ENCODE measurements around the gene INHBB. TPM values are rescaled to one million over a fixed set of nuclear protein-coding genes. Genes with fewer than 3 reads are reported as not detected.
"Not testable (repeated sequence)": the region's sequence is repeated elsewhere in the genome, so short reads cannot be mapped to it uniquely, and the experiment has no call there.

Gene INHBB
- total and polyA plus RNA-seq, 2 of the 4 experiments (the other 2 are of a cell fraction): 0.18 to 0.92 TPM

DNA sequence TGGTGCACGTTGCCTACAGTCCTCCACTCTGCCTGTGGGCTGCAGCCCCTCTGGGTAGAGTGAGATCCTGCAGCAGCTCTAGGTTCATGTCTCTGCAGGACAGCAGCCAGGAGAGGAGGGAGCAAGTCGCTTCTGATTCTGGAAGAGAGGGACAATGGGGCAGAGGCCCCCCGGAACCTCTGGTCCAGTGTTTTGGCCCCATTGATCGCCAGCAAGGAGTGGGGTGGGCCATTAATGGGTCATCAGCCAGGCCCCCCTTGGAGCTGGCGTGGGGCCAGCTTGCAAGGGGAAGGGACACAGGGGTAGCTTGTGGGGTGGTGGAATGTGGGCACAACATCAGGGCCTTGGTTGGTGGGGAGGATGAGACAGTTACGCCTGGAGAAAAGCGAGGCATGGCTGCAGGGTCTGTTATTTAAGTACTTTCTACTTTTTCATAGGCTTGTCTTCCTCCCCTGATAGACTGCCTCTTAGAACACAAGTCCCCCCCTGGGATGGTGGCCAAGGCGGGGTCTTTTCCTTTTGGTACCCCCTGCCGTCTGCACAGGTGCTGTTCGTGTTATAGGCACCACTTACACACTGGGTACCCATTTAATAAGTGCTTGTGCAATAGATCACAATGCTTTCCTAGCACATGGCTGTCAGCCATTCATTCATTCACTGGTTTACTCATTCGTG is 44.6 kb downstream of the INHBB start:
- Histone ChIP-seq H4K20me1 (ENCODE audit: insufficient read depth, low read length) (no peaks in the 10 kb centered on the region), H4K91ac (ENCODE audit: insufficient read depth, low read depth, low read length) (no peak overlapping the region), H2BK15ac (ENCODE audit: low read depth, low read length) (no peak overlapping the region), H2BK20ac (ENCODE audit: low read depth, low read length) (no peak overlapping the region), H3K27me3 (ENCODE audit: control insufficient read depth, insufficient read depth, low read length) (peaks cover 62% of the 10 kb centered on the region), H3K4me1 (ENCODE audit: control insufficient read depth, insufficient read depth, low read length) (no peaks in the 10 kb centered on the region), H4K8ac (ENCODE audit: low read depth in 2 of 2, low read length in 2 of 2) (no peak overlapping the region), H2AK5ac (ENCODE audit: low read depth, low read length) (no peak overlapping the region), H2BK120ac (ENCODE audit: low read depth, low read length) (no peak overlapping the region), H3K27ac (ENCODE audit: insufficient read depth, low read length) (no peak overlapping the region), H2BK5ac (ENCODE audit: low read depth, low read length, poor library complexity, severe bottlenecking) (no peak overlapping the region), H3K9me3 (ENCODE audit: control insufficient read depth, insufficient read depth, low read length) (peaks cover 5% of the 10 kb centered on the region), H3K23ac (ENCODE audit: low read depth, low read length) (no peak overlapping the region), H3K79me1 (ENCODE audit: low read depth in 1 of 2, low read length in 2 of 2) (no peaks in the 10 kb centered on the region), H3K4me3 (ENCODE audit: insufficient read depth, low read depth, low read length) (no peak overlapping the region), H3K4me2 (ENCODE audit: low read depth, low read length) (no peak overlapping the region), H2AK9ac (replicated peaks; ENCODE audit: low read depth, low read length, poor library complexity) (no peak overlapping the region), H3K9ac (ENCODE audit: low read depth, low read length) (no peak overlapping the region), H2AFZ (replicated peaks; ENCODE audit: low read length, poor library complexity) (no peak overlapping the region), H4K5ac (ENCODE audit: low read depth, low read length) (no peak overlapping the region), H3K4ac (ENCODE audit: low read depth, low read length) (no peak overlapping the region), H3K18ac (ENCODE audit: low read depth, low read length) (no peak overlapping the region), H3K14ac (replicated peaks; ENCODE audit: low read depth, low read length) (no peak overlapping the region), H3K36me3 (ENCODE audit: control insufficient read depth, insufficient read depth, low read length) (no peaks in the 10 kb centered on the region), H3K56ac (ENCODE audit: extremely low read depth, insufficient read depth, low read length) (no peak overlapping the region), H3K9me1 (ENCODE audit: insufficient read depth, low read length) (no peaks in the 10 kb centered on the region)
- POLR2A ChIA-PET (ENCODE audit: unreplicated experiment): no interaction called here
- no peak for ATAC-seq (ENCODE audit: low read depth)
- TF ChIP-seq POLR2A (IDR thresholded peaks at IDR 0.05; ENCODE audit: low read depth, low read length): no peak
- no peak for TF ChIP-seq FOS (IDR thresholded peaks at IDR 0.05; ENCODE audit: low read depth, low read length)
- no peak for TF ChIP-seq SMC3 (IDR thresholded peaks at IDR 0.05; ENCODE audit: low read depth, low read length)
- TF ChIP-seq MXI1 (IDR thresholded peaks at IDR 0.05; ENCODE audit: borderline replicate concordance, low read depth, low read length): no peak
- no peak for TF ChIP-seq RCOR1 (IDR thresholded peaks at IDR 0.05; ENCODE audit: insufficient replicate concordance, low read length)
- no peak for TF ChIP-seq MAZ (IDR thresholded peaks at IDR 0.05; ENCODE audit: borderline replicate concordance, low read depth, low read length)
- BruUV-seq (replicated peaks): no TSS peak
- dilution Hi-C loops (cut with HindIII; ENCODE audit: low sequenced_read_pairs, unreplicated experiment) (no loop called here), in situ Hi-C loops (cut with MboI; ENCODE audit: low sequenced_read_pairs) (no loop called here), intact Hi-C loops (cut with micrococcal nuclease) (no loop called here)
- CTCF ChIA-PET: no interaction called here
- no peak for DNase-seq
- WGBS, 2 experiments (ENCODE audit: extremely low coverage in 2 of 2, insufficient read length in 1 of 2): 42% methylated on average over 7 of the region's 11 CpGs; no CpG with 5 or more reads in 1 of the 2 experiments

DNA sequence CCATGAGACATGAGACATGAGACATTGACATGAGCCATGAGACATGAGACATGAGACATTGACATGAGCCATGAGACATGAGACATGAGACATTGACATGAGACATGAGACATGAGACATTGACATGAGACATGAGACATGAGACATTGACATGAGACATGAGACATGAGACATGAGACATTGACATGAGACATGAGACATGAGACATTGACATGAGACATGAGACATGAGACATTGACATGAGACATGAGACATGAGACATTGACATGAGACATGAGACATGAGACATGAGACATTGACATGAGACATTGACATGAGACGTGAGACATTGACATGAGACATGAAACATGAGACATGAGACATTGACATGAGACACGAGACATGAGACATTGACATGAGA is 45.4 kb downstream of the INHBB start:
- H3K79me1 ChIP-seq (ENCODE audit: low read depth in 1 of 2, low read length in 2 of 2); H2BK120ac ChIP-seq (ENCODE audit: low read depth, low read length); H2BK20ac ChIP-seq (ENCODE audit: low read depth, low read length); DNase-seq; H2AK5ac ChIP-seq (ENCODE audit: low read depth, low read length); H2AK9ac ChIP-seq (replicated peaks; ENCODE audit: low read depth, low read length, poor library complexity); H3K4ac ChIP-seq (ENCODE audit: low read depth, low read length); H3K23ac ChIP-seq (ENCODE audit: low read depth, low read length); H2BK15ac ChIP-seq (ENCODE audit: low read depth, low read length); H3K27ac ChIP-seq (ENCODE audit: insufficient read depth, low read length); H2BK5ac ChIP-seq (ENCODE audit: low read depth, low read length, poor library complexity, severe bottlenecking); H3K9me1 ChIP-seq (ENCODE audit: insufficient read depth, low read length); BruUV-seq (replicated peaks); ATAC-seq (ENCODE audit: low read depth); H3K4me2 ChIP-seq (ENCODE audit: low read depth, low read length); H3K9me3 ChIP-seq (ENCODE audit: control insufficient read depth, insufficient read depth, low read length); H2AFZ ChIP-seq (replicated peaks; ENCODE audit: low read length, poor library complexity); H3K14ac ChIP-seq (replicated peaks; ENCODE audit: low read depth, low read length); intact Hi-C loops (cut with micrococcal nuclease); H4K20me1 ChIP-seq (ENCODE audit: insufficient read depth, low read length); H3K4me3 ChIP-seq (ENCODE audit: insufficient read depth, low read depth, low read length); H3K36me3 ChIP-seq (ENCODE audit: control insufficient read depth, insufficient read depth, low read length); POLR2A ChIA-PET (ENCODE audit: unreplicated experiment); H3K9ac ChIP-seq (ENCODE audit: low read depth, low read length); dilution Hi-C loops (cut with HindIII; ENCODE audit: low sequenced_read_pairs, unreplicated experiment); H4K8ac ChIP-seq (ENCODE audit: low read depth in 2 of 2, low read length in 2 of 2); CTCF ChIA-PET; H4K91ac ChIP-seq (ENCODE audit: insufficient read depth, low read depth, low read length); H3K4me1 ChIP-seq (ENCODE audit: control insufficient read depth, insufficient read depth, low read length); H3K56ac ChIP-seq (ENCODE audit: extremely low read depth, insufficient read depth, low read length); in situ Hi-C loops (cut with MboI; ENCODE audit: low sequenced_read_pairs); H3K18ac ChIP-seq (ENCODE audit: low read depth, low read length); H4K5ac ChIP-seq (ENCODE audit: low read depth, low read length): not testable (repeated sequence)
- 52% methylated on average over 2 of the region's 2 CpGs; no CpG with 5 or more reads in 1 of the 2 experiments for WGBS, 2 experiments (ENCODE audit: extremely low coverage in 2 of 2, insufficient read length in 1 of 2)
- peaks cover 64% of the 10 kb centered on the region for H3K27me3 ChIP-seq (ENCODE audit: control insufficient read depth, insufficient read depth, low read length)

Data from IMR-90 (cell line).